ENCODE measurements around the gene PRPF19.

Gene PRPF19

DNA sequence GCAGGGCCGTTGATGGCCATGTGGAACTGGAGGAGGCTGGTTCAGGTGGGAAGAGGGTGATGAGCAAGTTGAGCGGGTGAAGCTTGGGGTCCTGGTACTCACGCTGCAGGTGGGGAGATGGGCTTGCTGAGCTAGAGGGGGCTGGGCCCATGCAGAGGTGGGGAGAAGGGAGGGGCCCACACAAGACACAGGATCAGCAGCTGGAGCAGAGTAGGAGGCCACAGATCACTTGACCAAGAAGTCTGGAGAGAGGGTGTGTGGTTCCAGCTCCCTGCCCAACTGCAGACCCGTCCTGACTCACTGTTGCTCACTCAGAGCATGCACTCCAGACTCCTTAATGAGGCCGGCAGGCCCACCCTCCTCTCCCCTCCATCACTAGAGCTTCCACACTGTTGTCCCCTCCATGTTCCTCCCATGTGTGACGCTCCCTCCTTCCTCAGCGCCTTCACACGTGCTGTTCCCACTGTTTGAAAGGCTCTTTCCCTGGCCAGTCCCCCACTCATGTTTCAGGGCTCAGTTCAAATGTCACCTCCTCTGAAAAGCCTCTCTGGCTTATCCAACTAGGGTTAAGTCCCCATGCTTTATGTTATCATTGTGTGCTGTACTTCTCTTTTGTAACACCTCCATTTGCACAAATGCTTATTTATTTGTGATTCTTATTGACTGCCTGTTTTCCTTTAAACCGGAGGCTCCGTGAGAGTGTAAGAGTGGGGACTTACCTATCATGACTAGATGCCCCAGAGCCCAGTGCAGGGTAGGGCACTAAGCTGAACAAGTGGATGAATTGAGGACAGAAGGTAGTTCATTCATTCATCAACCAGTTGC is 62.1 kb downstream of the PRPF19 start:
- no peak for TF ChIP-seq ZFX (IDR thresholded peaks at IDR 0.05; ENCODE audit: borderline replicate concordance)
- TF ChIP-seq, protein P1, sequence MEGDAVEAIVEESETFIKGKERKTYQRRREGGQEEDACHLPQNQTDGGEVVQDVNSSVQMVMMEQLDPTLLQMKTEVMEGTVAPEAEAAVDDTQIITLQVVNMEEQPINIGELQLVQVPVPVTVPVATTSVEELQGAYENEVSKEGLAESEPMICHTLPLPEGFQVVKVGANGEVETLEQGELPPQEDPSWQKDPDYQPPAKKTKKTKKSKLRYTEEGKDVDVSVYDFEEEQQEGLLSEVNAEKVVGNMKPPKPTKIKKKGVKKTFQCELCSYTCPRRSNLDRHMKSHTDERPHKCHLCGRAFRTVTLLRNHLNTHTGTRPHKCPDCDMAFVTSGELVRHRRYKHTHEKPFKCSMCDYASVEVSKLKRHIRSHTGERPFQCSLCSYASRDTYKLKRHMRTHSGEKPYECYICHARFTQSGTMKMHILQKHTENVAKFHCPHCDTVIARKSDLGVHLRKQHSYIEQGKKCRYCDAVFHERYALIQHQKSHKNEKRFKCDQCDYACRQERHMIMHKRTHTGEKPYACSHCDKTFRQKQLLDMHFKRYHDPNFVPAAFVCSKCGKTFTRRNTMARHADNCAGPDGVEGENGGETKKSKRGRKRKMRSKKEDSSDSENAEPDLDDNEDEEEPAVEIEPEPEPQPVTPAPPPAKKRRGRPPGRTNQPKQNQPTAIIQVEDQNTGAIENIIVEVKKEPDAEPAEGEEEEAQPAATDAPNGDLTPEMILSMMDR (IDR thresholded peaks at IDR 0.05): no peak
- no peak overlapping the region for H3K27ac ChIP-seq

DNA sequence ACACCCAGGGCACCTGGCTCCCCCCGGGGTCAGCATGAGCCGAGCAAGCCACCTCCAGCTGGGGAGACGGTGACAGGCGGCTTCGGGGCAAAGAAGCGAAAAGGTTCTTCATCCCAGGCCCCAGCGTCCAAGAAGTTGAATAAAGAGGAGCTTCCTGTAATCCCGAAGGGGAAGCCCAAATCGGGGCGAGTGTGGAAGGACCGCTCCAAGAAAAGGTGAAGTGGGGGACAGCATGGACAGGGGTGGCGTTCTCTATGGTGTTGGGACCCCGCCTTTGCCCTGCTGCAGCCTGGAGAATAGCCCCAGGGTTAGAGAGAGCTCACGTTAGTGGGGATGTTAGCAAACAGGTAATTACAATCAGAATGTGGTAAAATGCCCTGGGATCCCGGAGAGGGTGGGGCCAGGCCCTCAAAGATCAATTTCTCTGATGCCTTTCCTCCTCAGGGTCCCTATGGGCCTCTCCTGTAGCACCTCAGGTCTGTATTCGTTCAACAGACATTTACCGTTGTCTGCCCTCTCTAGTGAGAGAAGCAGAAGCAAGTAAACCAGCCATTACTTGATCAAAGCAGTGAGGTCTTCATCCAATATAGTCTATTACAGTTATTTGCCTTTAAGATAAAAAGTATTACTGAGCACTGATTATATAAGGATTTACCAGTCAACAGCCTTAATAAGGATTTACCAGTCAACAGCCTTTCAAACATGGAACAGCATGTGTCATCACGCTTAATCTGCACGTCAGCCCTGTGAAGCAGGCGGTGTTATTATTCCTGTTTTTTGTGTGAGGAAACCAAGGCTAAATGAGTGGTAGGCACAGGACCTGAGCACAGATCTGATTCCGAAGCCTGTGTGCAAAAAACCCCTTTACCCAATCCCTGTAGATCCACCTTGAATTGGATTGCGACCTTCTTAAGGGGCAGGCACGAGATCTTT is 63.5 kb downstream of the PRPF19 start:
- H3K27ac ChIP-seq: peak overlapping the region; percentile 50
- TF ChIP-seq, protein P1 (IDR thresholded peaks at IDR 0.05): no peak
- no peak for TF ChIP-seq ZFX (IDR thresholded peaks at IDR 0.05; ENCODE audit: borderline replicate concordance)

DNA sequence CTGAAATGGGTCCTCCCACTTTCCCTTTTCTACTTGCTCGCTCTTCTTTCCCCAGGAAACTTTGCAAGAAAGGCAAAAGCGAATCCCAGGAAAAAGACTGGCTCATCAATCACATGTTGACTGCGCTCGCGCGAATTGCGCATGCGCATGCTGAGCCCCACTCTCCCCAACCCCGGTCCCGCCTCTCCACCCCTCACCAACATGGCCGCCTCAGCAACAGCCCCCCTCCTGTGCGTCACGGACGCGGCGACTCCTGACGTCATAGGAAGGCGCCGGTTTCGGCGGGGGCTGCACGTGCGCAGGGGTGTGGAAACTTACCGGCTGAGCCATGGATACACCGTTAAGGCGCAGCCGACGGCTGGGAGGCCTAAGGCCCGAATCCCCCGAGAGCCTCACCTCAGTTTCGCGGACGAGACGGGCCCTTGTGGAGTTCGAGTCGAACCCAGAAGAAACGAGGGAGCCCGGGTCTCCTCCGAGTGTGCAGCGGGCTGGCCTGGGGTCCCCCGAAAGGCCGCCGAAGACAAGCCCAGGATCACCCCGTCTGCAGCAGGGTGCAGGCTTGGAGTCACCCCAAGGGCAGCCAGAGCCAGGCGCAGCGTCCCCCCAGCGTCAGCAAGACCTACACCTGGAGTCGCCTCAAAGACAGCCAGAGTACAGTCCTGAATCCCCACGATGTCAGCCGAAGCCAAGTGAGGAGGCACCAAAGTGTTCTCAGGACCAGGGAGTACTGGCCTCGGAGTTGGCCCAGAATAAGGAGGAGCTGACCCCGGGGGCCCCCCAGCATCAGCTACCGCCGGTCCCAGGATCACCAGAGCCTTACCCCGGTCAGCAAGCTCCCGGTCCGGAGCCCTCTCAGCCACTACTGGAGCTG is 64.4 kb downstream of the PRPF19 start, which contains the start of gene CCDC86:
Gene CCDC86, plus strand, starts transcription at position 317 of the 871 bp plus-strand sequence. Its CDS starts 12 bp downstream, at position 329.
- peak within 1 kb of the TSS; percentile 50 for H3K27ac ChIP-seq

More for the DNA sequence above, 64.4 kb downstream of the PRPF19 start, which contains the start of gene CCDC86:
- TF ChIP-seq, protein P1 (IDR thresholded peaks at IDR 0.05): no peak
- TF ChIP-seq ZFX (IDR thresholded peaks at IDR 0.05; ENCODE audit: borderline replicate concordance): no peak
